Endothelial cell (in vitro differentiated cells): ENCODE measurements around the gene ALPI. TPM values are rescaled to one million over a fixed set of nuclear protein-coding genes. Genes with fewer than 3 reads are reported as not detected.

Experiments used
- DNase-seq: peaks from one replicate; pipeline ENCODE4 v3.0.0; 2021; ENCODE audit warnings: low spot score
- H3K27ac Mint-ChIP-seq: one replicate; pipeline ENCODE4 v1.8.0; 2021; ENCODE audit warnings: mixed read lengths, inconsistent platforms; ENCODE audit not compliant: unreplicated experiment
- H3K27me3 Mint-ChIP-seq: one replicate; pipeline ENCODE4 v1.8.0; 2021; ENCODE audit warnings: mild to moderate bottlenecking, moderate library complexity, mixed read lengths, inconsistent platforms; ENCODE audit not compliant: unreplicated experiment
- H3K36me3 Mint-ChIP-seq: one replicate; pipeline ENCODE4 v1.8.0; 2021; ENCODE audit warnings: mild to moderate bottlenecking, low read depth, mixed read lengths, inconsistent platforms; ENCODE audit not compliant: unreplicated experiment
- H3K4me1 Mint-ChIP-seq: one replicate; pipeline ENCODE4 v1.8.0; 2021; ENCODE audit warnings: mild to moderate bottlenecking, mixed read lengths, inconsistent platforms; ENCODE audit not compliant: unreplicated experiment
- H3K4me3 Mint-ChIP-seq: one replicate; pipeline ENCODE4 v1.8.0; 2021; ENCODE audit warnings: mild to moderate bottlenecking, mixed read lengths, inconsistent platforms; ENCODE audit not compliant: unreplicated experiment
- H3K9me3 Mint-ChIP-seq: one replicate; pipeline ENCODE4 v1.8.0; 2021; ENCODE audit warnings: mixed read lengths, inconsistent platforms; ENCODE audit not compliant: unreplicated experiment
- CTCF ChIP-seq: fragments of 200-600 bp; sonication (generic); IDR thresholded peaks from one replicate; pipeline ENCODE4 v1.5.0; 2021; ENCODE audit warnings: antibody characterized with exemption; ENCODE audit not compliant: unreplicated experiment
- total RNA-seq: library from RNA; stranded (reverse); fragmentation: NEBNext Ultra II Directional; extraction: Animal tissue kit (Norgen Biotek cat#: 25700); gene quantifications from one replicate; pipeline ENCODE4 v1.2.1, GENCODE V29; 2021; ENCODE audit not compliant: unreplicated experiment

ALPI gene
- total RNA-seq, 1 donor from 2014 or later, result not detected

- TF ChIP-seq CTCF, result no peak
- H3K27ac Mint-ChIP-seq, result no peak overlapping the region
- peaks cover 21% of the 10 kb centered on the region for H3K27me3 Mint-ChIP-seq
- no peak overlapping the region for H3K4me3 Mint-ChIP-seq
- DNase-seq, result no peak
- H3K36me3 Mint-ChIP-seq, result peaks cover 7% of the 10 kb centered on the region
- H3K9me3 Mint-ChIP-seq, result no peaks in the 10 kb centered on the region
- H3K4me1 Mint-ChIP-seq, result peaks cover 6% of the 10 kb centered on the region
Observed at GRCh38 chr2:232419245-232420072, 36.5 kb upstream of the ALPI start.

- no peaks in the 10 kb centered on the region for H3K9me3 Mint-ChIP-seq
- peaks cover 21% of the 10 kb centered on the region for H3K27me3 Mint-ChIP-seq
- no peak for TF ChIP-seq CTCF
- no peak overlapping the region for H3K27ac Mint-ChIP-seq
- H3K4me3 Mint-ChIP-seq, result no peak overlapping the region
- peaks cover 6% of the 10 kb centered on the region for H3K4me1 Mint-ChIP-seq
- H3K36me3 Mint-ChIP-seq, result peaks cover 7% of the 10 kb centered on the region
- no peak for DNase-seq
Observed at GRCh38 chr2:232420073-232420454, 35.9 kb upstream of the ALPI start.

GRCh38 chr2:232420463-232421188, 35.3 kb upstream of the ALPI start:
- H3K27me3 Mint-ChIP-seq, result peaks cover 18% of the 10 kb centered on the region
- peaks cover 7% of the 10 kb centered on the region for H3K36me3 Mint-ChIP-seq
- no peak overlapping the region for H3K4me3 Mint-ChIP-seq
- no peak overlapping the region for H3K27ac Mint-ChIP-seq
- peaks cover 6% of the 10 kb centered on the region for H3K4me1 Mint-ChIP-seq
- peak; percentile 33 for DNase-seq
- H3K9me3 Mint-ChIP-seq, result no peaks in the 10 kb centered on the region
- TF ChIP-seq CTCF, result no peak

GRCh38 chr2:232421189-232421785, 34.7 kb upstream of the ALPI start:
- Mint-ChIP-seq H3K4me3 (no peak overlapping the region), H3K27ac (no peak overlapping the region), H3K4me1 (peaks cover 6% of the 10 kb centered on the region), H3K9me3 (no peaks in the 10 kb centered on the region), H3K27me3 (peaks cover 18% of the 10 kb centered on the region), H3K36me3 (peaks cover 7% of the 10 kb centered on the region)
- DNase-seq, result no peak
- TF ChIP-seq CTCF, result no peak
